GM21529 (cell line): Measurements from ENCODE around the gene ZNF780B.
A peak's percentile ranks its signal among the peaks of the same experiment; 100 is the strongest.

Source experiments
- ATAC-seq: cut with Tn5 transposase; IDR thresholded peaks from one replicate; pipeline ENCODE4 v1.9.1; 2021; ENCODE audit not compliant: unreplicated experiment

ZNF780B gene

DNA sequence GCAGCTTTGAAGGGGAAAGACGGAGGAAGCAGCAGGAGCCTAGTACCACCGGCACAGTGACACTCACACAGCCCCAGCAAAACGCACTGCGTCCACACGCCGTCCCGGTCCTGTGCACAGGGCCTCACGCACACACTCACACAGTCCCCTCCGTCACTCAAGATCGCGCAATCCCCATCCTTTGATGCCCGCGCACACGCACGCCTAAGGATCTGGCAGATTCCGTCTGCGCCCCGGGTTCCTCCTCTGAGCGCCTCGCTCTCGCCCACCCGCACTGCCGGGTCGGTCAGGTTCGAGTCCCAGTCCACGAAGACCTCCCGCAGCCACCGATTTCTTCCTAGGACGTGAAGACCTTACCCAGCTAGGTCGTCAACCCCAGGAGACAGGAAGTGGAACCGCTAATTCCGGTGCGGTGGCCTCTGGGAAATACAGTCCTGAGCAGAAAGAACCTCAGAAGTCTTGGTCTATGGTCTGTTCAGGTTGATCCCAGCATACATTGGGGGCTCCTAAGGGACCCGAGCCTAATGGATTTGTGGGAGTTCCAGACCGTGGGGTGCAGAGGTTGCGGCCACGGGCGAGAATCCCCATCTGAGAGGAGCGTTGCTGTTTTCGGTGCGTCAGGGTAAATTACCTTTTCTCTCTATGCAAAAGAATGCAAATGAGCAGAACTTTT, at the start of gene ZNF780B:
Gene ZNF780B, minus strand, starts transcription at position 400 of the 673 bp plus-strand sequence. CDS start 5,899 bp downstream, outside the sequence.
- ATAC-seq = peak; percentile 80

DNA sequence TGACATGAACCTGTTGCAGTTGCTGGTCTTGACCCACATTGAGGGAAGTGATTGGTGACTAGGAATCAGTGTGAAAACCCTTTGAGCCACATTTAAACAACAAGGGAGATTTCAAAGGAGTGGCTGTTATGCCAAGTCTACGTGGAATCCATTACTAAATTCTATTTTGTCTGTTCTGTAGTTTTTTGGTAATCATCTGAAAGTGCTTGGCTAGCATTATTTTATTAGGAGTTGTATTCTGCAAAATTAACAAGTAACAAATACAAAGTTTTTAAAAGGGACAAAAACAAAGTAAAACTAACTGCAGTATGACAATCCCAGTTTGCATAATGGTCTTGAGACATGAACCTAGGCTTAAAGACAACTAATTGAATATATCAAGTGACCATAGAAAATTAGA, 48.7 kb upstream of the ZNF780B start:
- no peak for ATAC-seq

DNA sequence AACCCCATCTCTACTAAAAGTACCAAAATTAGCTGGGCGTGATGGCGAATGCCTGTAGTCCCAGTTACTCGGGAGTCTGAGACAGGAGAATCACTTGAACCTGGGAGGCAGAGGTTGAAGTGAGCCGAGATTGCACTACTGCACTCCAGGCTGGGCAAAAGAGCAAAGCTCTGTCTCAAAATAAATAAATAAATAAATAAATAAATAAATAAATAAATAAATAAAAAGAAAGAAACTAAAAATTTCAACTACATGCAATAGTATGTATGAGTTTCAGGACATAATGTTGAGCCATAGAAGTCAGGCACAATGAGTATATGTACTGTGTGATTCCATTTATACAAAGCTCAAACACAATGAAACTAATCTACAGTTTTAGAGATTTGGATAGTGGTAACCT, 47.6 kb upstream of the ZNF780B start:
- no peak for ATAC-seq

DNA sequence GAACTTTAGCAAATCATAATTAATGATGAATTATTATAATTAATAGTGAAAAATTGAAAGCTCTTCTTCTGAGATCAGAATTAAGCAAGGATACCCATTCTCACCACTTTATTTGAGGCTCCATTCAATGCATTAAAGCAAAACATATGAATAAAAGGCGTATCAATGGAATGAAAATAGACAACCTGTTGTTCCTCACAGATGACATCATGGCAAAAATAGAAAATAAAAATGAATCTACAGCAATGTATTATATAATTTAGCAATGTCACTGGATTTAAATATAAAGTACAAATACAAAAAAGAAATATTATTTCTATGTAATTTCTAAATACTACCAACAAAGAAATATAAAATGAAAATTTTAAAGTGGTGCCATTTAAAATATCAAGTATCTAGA, 45.8 kb upstream of the ZNF780B start:
- ATAC-seq = no peak

DNA sequence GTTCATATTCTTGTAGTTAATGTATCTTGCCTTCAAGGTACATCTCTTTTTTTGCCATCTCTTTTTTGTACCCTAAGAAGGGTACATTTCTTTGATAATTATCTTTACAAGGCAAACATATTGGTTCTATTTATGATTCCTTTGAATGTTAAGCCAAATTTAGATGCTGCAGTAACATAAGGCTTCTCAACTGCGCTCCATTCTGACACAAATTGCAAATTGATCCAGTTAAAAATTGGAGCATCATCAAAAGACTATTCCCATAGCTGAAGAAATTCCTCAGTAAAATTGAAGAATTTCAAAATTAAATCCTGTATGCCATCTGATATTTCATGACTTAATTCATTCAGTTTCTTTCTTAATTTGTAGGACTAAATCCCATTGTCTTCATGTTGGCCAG, 37.4 kb upstream of the ZNF780B start:
- ATAC-seq = no peak

DNA sequence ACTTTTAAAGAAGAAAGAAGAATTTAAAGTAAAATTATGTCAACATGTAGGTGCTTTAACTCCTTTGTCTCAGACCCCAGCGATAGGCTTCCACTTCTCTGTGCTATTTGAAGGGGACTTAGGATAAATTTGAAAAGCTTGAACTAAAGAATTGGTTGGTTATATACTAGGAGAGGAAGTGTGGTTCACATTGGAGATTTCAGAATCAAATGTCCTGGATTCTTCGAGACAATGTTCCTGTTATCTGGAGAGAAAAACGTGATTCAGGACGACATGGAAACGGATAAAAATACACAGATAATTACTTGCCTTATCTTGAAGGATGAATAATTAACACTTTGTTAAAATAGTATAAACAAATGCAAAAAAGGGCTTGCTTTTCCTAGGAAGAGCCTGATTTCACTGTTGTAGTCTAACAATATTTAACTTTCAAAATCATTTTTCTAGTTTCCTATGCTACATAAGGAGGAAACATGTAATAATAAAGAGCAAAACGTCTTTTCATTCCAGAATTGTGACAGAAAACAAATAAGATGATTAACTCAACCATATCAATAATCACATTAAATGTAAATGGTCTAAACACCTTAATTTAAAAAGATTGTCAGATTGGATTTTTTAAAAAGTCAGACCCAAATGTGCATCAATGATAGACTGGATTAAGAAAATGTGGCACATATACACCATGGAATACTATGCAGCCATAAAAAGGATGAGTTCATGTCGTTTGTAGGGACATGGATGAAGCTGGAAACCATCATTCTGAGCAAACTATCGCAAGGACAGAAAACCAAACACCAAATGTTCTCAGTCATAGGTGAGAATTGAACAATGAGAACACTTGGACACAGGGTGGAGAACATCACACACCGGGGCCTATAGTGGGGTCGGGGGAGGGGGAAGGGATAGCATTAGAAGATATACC, 35.4 kb upstream of the ZNF780B start:
- ATAC-seq = no peak

DNA sequence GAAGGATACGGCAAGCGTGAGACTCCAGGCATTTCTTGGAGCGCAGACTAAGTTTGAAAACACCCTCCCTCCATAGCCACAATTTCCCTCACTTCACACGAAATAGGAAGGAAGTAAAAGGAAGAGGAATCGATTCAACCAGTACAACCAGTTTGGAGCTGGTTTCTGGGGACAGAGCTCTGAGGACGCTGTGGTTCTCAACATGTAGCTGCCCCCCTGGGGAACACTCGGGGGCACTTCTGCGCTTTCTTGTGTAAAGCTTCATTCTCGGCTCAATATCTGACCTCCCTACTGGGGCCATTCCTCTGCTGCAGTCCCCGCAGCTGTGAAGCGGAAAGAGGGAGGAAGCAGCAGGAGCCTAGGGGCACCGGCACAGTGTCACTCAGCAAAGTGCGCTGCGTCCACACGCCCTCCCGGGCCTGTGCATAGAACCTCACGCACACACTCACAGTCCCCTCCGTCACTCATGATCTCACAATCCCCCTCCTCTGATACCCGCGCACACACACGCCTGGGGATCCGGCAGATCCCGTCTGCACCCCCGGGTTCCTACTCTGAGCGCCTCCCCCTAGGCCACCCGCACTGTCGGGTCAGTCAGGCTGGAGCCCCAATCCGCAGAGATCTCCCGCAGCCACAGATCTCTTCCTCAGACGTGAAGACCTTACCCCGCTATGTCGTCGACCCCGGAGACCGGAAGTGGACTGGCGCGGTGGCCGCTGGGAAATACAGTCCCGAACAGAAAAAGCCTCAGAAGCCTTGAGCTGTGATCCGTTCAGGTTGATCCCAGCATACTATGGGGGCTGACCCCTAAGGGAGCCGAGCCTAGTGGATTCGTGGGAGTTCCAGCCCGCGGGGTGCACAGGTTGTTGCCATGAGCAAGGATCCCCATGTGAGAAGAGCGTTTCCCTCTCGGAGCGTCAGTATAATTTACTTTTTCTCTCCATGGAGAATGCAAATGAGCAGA, 34.5 kb upstream of the ZNF780B start, which contains the start of gene ZNF780A:
Gene ZNF780A, minus strand, starts transcription at position 703 of the 964 bp plus-strand sequence. CDS start 6,190 bp downstream, outside the sequence.
- ATAC-seq = peak; percentile 75

DNA sequence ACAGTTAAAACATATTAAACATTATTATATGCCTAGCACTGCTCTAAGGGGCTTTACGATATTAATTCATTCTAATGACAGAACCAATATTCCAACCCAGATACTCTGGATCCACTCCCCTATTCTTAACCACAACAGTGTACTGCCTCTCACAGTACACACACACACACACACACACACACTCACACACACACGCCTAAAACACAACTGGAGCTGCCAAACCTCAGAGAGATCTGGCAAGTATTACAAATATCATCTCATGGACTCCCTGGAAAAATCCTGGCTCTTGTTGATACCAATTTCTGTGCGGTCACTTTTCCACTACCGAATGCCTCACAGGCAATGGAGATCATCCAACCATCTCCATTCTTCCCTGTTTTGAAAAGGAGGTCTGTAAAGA, 33.4 kb upstream of the ZNF780B start:
- ATAC-seq = no peak

DNA sequence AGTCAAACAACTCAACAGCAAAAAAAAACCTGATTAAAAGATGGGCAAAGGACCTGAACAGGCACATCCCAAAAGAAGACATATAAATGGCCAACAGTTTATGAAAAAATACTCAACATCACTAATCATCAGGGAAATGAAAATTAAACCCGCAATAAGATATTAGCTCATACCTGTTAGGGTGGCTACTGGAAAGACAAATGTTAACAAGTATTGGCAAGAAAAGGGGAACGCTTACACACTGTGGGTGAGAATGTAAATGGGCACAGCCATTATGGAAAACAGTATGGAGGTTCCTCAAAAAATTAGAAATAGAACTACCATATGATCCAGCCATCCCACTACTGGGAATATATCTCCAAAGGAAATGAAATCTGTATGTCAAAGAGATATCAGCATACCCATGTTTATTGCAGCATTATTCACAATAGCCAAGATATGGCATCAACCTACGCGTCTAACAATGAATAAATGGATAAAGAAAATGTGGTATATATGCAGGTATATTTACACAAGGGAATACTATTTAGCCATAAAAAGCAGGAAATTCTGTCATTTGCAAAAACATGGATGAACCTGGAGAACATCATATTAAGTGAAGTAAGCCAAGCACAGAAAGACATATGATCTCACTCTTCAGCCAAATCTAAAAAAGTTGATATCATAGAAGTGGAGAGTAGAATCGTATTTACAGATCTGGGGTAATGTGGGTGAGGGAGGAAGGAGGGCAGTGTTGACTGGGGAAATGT, 32.4 kb upstream of the ZNF780B start:
- ATAC-seq = no peak

DNA sequence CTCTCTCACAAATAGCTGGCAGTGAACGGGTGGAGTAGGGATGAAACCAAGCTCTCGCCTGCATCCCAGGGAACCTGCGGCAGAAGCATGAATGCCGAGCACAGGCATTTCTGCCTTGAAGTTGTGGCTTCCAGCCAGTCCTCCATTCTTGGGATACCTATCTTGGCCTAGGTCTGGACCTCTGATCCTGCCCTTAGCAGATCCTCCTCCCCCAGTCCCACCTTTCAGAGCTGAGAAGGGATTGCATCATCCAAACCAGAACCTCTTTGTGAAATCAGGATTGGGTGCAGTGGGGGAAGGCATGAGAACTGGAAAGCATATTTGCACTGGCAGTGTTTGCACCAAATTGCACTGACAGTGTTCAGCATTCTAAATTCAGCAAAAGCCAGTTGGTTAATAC, 28.9 kb upstream of the ZNF780B start:
- ATAC-seq = no peak

DNA sequence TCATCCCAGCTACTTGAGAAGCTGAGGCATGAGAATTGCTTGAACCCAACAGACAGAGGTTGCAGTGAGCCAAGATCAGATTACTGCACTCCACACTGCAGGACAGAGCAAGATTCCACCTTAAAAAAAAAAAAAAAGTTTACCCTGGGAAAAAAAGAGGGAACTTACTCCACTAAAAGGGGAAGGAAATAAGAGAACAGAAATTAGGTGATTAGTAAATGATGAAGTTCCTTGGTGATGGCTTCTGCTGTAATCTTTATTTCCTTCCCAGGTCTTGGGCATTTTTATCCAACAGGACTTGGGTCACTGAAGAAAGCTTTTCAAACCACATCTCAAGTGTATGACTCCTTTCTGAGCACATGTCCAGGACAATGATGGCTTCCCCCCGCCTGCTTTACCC, 25.4 kb upstream of the ZNF780B start:
- ATAC-seq = no peak

DNA sequence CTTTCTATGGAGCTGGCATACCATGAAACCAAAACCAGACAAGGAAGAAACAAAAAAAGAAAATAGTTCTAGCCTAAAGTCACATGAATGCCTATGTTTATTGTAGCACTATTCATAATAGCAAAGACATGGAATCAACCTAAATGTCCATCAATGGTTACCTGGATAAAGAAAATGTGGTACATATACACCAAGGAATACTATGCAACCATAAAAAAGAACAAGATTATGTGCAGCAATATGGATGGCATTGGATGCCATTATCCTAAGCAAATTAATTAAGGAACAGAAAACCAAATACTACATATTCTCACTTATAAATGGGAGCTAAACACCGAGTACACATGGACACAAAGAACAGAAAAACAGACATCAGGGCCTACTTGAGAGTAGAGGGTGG, 24.3 kb upstream of the ZNF780B start:
- no peak for ATAC-seq

DNA sequence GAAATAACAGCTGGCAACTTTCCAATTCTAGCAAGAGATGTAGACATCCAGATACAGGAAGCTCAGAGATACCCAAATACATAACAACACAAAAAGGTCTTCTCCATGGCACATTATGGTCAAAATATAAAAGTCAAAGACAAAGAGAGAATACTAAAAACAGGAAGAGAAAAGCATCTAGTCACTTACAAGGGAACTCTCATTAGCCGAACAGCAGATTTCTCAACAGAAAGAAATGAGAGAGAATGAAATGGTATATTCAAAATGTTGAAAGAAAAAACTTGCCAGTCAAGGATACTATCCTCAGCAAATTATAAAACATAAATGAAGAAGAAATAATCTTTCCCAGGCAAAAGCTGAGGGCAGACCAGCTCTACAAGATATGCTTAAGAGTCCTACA, 22.3 kb upstream of the ZNF780B start:
- no peak for ATAC-seq

DNA sequence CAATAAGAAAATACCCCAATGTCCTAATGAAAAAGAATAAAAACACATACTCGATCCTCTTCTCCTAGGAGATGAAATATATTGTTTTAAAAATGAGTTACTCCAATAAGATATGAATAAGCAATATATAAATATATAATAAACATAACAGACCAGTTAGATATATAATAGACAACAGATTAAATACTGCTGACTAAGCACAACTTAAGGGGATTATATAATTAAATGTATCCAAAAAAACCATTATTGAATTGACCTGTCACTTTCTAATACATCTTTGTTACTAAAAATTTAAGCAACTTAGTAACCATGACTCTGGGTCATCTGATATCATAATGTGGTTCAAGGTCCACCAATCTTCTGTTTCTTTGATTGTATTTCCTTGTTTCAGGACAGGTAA, 14.0 kb upstream of the ZNF780B start:
- no peak for ATAC-seq

DNA sequence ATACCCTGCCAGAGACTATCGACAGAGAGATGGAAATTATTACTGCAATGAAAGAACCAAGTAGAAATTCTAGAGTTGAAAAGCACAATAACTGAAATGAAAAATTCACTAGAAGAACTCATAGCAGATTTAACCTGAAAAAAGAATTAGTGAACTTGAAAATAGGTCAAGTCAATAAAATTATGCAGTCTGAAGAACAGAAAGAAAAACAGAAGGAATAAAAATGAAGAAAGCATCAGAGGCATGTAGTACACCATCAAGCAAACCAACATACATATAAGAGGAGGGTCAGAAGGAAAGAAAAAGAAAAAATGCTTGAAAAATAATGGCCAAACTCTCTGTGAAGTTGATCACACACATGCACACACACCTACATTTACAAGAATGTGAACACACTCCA, 3.6 kb upstream of the ZNF780B start:
- no peak for ATAC-seq

DNA sequence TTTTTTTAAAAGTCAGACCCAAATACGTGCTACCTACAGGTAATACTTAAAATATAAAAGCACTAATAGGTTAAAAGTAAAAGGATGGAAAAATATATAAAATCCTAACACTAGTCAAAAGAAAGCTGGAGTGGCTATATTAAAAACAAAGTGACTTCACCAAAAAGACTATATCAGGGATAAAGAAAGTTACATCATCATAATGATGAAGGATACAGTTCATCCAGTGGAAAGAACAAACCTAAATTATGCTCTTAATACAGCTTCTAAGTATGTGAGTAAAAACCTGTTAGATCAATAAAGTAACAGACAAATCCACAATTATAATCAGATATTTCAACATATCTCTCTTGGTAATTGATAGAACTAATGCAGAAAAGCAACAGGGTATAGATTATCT, 1.1 kb upstream of the ZNF780B start:
- no peak for ATAC-seq

DNA sequence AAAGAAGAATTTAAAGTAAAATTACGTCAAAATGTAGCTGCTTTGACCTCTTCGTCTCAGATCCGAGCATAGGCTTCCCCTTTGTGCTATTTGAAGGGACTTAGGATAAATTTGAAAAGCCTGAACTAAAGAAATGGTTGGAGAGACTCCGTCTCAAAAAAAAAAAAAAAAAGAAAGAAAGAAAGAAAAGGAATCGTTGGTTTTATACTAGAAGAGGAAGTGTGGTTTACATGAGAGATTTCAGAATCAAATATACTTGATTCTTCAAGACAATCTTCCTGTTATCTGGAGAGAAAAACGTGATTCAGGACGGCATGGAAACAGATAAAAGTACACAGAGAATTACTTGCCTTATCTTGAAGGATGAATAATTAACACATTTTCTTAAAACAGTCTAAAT, 474 bp upstream of the ZNF780B start:
- no peak for ATAC-seq

DNA sequence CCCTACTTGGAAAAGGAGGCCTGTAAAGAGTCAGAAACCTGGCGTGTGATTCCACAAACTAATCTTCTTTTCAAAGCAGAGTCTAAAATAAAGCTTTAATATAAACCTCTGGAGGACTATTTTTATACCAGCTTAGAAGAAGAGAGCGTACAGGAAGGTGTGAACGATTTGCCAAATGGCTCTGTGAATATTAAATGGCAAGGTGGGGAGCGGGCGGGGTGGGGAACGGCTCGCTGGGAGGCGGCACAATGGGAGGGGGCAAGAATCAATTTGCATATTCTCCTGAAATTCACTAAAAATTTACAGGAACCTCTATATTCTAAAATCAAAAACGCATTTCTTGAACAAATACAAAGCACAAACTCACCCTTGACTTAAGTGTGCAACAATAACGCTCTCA, 982 bp downstream of the ZNF780B start:
- no peak for ATAC-seq

DNA sequence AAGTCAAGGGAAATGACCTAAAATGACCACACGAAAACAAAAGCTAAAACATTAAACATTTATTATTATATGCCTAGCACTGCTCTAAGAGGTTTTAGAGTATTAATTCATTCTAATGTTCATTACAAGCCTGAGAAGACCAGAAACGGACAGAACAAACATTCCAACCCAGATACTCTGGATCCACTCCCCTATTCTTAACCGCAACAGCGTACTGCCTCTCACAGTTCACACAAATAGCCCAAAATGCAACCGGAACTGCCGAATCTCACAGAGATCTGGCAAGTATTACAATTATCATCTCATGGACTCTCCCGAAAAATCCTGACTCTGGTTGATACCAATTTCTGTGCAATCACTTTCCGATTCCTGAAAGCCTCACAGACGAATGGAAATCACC, 1.4 kb downstream of the ZNF780B start:
- no peak for ATAC-seq

DNA sequence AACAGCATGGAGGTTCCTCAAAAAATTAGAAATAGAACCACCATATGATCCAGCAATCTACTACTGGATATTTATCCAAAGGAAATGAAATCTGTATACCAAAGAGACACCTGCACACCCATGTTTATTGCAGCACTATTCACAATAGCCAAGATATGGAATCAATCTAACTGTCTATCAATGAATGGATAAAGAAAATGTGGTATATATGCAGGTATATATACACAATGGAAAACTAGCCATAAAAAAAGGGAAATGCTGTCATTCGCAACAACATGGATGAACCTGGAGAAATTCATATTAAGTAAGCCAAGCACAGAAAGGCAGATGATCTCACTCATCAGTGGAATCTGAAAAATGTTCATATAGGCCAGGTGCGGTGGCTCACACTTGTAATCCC, 2.5 kb downstream of the ZNF780B start:
- no peak for ATAC-seq
